Fibroblast of skin of left quadriceps (primary cell): ENCODE results near the gene POU2F1.

ENCODE experiments used
- DNase-seq, 2 experiments: peaks; one replicate each; pipeline ENCODE4 v3.0.0-alpha.2; 2013; ENCODE audit warnings: low read depth in 2 of 2

Gene POU2F1

DNA sequence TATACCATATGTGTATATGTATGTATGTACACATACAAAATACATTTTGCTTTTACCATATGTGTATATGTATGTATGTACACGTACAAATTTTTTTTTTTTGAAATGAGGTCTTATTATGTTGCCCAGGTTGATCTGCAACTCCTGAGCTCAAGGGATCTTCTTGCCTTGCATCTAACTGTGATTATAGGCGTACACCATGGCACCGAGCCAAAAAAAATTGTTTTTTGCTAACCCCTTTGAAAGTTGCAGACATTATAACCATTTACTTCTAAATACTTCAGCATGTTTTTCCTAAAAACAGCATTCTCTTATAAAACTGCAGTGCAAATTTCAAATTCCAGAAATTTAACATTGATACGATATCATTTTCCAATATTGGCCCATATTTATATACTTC, 147.0 kb downstream of the POU2F1 start:
- DNase-seq, result no peak

DNA sequence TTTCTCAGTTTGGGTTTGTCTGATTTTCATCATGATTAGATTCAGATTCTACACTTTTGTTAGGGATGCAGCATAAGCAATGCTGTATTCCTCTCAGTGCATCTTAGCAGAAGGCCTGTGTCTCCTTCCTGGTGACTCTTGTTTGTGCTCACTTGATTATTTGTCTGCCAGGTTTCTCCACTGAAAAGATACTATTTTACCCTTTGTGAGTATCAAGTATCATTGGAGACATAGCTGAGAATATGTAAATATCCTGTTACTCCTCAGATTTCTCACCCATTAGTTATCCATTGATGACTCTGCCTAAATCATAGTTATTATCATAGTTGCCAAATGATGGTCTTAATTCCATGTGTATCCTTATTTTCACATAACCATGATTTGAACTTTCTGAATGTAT, 148.5 kb downstream of the POU2F1 start:
- DNase-seq, result no peak

DNA sequence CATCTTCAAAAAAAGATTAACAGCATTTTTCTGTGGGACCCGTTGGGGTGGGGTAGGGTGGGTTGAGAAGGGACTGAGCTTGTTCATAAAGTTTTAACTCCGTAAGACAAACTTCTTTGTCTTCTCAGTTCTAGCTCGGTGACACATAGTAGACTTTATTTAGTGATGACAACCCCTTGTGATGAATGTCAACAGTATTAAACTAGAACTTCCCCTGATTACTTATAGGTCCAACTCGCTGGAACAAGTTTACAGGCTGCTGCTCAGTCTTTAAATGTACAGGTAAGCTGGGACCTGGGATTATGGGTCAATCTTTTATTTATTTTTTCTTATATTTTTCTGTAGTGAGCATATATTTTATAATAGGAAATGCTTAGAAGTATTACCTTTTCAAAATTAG, 149.2 kb downstream of the POU2F1 start:
- no peak for DNase-seq

DNA sequence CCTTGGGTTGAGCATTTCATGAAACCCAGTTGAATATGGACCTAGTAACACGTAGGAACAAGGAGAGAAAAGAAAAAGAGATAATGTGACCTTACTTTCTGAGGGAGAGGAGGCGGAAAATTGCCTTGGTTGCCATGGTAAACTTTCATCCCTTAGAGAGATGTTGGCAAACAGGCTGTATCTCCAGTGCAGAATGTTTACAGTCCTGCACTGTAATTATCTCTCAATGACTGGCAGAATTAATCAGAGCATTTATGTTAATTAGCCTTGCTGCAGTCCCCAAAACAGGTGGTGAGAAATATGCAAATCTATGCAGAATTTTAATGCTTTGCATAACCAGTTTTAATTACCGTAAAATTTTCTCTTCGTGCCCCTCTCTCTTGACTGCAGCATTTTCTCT, 150.3 kb downstream of the POU2F1 start:
- DNase-seq, result no peak

DNA sequence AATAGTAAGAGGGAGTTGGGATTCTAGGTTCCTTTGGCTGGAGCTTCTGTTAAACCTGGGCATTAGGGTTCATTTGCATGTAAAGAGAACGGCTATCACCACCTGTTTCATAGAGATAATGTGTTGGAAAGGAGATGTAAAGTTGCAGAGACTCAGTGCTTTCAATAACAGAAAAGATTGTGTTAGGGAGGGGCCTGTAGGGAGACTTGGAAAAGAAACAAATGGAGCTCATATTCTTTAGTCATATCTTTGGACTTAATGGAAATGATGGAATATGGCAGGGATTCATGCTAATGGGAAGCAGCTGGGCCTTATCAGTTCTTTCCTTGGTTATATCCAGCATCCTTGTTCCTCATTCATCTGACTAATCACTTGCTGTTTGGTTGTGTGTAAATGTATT, 152.7 kb downstream of the POU2F1 start:
- DNase-seq, result peak; percentile 12 to 18

DNA sequence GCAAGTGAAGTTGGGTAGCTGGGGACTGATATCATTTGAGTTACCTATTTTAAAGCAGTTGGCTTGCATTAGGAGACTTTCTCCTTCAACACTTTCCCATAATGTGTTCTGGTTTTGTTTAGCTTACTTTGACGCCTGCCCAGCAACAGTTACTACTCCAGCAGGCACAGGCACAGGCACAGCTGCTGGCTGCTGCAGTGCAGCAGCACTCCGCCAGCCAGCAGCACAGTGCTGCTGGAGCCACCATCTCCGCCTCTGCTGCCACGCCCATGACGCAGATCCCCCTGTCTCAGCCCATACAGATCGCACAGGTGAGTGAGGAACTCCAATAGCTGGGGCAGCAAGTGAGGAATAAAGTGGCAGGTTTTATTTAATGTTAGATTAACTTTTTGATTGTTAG, 153.3 kb downstream of the POU2F1 start:
- DNase-seq, result no peak

DNA sequence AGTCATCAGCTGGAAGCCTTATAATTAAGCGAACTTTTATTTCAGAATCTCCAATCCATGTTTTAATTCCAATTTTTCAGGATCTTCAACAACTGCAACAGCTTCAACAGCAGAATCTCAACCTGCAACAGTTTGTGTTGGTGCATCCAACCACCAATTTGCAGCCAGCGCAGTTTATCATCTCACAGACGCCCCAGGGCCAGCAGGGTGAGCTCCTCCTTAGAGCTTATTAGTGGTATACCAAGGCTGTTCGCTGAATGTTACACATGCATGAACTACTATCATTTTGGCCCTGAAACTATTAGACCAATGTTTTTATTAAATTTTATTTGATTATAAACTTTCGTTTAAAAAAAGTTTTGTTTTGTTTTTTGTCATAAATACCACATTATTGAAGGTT, 155.3 kb downstream of the POU2F1 start:
- no peak for DNase-seq

DNA sequence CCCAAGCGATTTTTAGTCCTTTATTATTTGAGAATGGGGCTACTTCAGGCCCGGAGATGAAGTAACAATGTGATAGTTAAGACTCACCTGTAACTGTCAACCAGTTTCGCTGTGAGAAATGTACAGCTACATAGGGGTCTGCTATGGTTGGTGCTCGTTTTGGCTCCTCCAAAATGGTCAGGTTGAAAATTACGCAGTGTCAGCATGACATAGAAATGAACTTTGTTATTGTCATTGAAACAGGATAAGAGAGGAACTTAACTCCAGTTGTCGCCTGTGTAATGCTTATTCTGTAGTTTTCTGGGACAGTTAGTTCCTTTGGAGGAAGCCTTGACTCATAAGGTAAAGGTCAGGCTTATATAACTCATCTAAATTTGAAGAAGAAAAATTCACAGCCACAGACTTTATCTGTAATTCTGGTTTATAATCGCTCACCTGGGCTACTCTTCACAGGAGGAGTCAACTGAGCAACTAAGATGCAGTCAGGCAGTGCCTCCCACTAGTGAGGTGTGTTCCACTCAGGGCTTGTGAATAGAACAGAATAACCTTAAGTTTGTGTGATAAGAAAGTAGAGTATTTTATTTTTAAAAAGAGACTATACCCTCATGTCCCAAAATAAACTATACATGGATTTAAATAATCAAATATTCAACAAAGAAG, 166.7 kb downstream of the POU2F1 start:
- no peak for DNase-seq

DNA sequence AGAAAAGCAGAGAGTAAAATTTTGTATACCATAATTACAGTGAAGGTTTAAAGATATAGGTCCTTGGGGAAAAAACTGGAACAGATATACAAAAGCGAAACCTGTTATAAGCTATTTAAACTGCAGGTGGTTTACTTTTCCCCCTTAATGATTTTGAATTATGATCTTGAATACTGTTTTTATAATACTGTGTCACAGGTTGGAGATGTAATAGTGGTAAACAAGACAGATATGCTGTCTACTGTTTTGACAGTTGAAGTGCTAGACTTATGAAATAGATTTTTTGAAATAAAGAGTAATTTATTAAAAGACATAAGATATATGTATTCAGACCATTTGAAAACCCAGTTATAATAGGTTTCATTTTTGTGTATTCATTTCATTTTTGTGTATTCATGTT, 168.3 kb downstream of the POU2F1 start:
- no peak for DNase-seq

DNA sequence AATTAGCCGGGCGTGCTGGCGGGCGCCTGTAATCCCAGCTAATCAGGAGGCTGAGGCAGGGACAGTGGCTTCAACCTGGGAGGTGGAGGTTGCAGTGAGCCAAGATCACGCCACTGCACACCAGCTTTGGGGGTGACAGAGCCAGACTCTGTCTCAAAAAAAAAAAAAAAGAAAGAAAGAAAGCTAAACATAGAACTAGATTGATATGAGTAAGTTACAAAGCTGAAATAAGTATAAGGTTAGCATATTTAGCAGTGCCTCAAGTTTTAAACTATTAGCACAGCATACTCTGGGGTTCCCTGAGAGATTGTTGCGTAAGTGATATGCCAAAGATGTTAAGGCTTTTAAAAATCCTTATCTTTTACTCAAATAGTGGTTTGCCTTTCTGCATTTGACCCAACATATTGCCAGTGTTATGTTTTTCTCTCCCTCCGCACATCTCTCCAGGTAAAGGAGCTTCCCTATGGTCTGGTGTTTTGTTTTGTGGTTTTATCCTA, 171.6 kb downstream of the POU2F1 start:
- DNase-seq, result no peak

DNA sequence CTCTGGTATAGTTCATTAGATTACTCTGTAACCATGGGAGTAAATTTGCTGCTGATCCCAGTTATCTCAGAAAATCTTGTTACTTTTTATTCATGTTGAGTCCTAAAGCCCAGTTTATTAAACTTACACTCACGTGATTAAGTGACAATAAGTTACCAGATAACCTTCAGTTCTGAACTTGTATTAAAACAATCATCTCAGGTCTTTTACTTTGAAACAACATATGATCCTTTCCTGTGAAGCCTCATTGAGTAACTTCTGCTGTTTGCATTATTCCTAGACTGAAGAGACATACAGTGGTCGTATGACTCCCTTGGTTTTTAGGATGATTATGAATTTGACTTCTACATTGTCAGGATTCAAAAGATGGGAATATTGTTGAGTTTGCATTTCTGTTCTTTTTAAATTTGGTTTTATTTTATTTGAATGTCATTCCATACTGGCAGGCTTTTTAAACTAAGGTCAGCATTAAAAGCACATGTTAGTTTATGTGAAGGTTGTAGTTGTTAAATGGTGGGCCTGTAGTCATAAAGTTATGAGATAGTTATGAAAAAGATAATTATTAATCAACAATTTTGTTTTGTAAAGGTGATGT, 179.8 kb downstream of the POU2F1 start:
- DNase-seq, result no peak

DNA sequence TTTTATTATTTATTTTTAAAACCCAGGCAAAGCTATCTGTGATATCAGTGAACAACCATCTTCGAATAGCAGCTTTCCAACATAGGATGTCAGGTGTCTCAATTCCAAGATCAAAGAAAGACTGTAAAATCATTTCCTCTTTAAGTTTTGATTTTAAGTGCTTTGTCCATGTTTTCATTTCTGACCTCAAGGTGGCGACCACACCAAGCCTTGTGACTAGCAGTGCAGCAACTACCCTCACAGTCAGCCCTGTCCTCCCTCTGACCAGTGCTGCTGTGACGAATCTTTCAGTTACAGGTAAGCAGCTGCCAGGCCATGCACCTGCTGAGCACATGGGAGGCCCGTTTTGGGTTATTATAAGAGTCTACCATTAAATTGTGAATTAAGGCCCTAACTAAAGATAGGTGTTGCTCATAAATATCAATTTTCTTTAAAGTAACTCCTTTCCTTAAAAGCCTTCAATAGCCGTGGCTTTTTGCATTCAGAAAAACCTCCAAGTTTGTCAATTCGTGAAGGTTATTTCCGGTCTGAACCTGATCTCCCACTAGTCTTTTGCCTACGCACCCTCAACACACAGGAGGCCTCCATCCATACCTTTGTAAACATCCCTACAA, 180.7 kb downstream of the POU2F1 start:
- no peak for DNase-seq

DNA sequence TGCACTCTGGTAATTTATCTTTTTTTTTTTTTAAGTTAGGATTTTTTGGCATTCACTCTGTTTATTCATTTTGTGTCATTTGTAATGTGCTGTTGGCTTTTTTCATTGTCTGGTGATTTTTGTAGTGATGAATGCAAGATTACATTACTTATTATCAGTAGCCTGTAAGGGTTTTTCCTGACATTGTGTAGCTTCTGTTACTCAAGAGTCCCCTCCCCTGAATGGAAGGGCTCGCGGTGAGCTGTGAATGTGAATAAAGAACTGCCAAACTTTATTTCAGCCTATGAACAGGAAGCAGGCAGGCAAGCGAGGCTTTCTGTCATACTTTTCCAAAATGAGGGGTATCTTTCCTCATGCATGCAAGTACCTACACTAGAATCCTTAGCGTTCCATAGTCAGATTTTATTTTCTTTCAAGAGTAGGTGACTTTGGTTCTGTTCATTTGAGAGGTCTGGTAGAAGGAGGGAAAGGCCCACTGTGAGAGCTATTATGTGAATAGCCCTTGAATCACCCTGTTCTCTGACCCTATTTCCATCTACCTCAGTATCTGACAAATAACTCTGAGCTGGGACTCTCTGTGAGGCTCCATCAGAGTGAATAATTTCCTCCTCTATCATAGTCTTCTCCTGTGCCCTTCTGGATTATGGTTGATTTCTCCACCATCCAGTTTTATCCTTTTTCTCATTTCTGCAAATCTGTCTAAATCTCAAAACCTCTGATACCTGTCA, 183.6 kb downstream of the POU2F1 start:
- no peak for DNase-seq

DNA sequence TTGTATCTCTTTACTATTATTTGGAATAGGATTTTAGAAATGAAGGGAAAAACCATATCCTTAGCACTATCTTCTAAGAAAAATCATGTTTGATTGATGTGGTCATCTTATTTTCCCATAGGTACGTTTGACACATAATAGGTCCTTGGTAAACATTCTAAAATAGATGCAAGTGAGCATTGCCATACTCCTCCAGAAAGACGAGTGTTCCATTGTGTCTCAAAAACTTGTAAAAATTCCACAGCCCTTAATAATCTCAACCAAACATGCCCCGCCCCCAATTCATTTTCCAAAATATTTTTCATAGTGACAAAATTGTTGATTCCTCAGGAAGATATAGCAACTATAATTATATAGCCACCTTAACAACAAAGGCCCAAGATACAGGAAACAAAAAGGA, 184.2 kb downstream of the POU2F1 start:
- no peak for DNase-seq

DNA sequence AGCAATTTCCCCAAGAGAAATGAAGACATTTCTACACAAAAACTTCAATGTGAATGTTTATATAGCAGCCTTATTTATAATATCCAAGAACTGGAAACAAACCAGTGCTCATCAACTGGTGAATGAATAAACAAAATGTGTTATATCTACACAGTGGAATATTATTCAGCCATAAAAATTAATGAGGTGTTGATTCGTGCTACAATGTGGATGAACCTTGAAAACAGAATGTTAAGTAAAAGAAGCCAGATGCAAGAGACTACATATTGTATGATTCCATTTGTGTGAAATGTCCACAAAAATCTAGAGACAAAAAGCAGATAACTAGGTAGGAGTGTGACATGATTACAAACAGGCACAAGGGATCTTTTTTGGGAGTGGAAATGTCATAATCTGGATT, 187.7 kb downstream of the POU2F1 start:
- DNase-seq, result no peak

DNA sequence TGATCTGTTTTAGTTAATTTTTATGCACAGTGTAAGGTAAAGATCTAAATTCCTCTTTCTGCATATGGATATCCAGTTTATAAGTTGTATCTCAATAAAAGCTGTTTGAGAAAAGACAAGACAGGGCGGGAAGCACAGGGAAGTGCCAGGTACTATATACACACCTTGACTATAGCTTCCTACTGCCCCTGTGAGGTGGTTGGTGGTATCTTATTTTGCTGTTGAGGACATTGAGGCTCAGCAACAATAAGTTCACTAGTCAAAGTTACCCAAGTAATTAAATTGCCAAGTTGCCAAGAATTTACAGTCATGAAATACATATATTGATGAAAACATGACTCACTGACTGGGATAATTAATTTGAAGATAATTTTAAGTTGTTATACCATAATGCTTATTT, 188.5 kb downstream of the POU2F1 start:
- DNase-seq, result no peak

DNA sequence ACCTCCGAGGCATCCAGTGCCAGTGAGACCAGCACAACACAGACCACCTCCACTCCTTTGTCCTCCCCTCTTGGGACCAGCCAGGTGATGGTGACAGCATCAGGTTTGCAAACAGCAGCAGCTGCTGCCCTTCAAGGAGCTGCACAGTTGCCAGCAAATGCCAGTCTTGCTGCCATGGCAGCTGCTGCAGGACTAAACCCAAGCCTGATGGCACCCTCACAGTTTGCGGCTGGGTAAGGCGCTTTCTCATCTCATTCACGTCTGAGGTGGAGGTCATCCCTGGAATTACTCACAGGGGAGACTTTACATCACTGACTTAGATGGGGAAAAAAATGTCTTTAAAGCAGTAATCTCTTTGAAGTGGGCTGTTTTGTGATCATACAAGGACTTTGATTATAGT, 191.4 kb downstream of the POU2F1 start:
- no peak for DNase-seq

DNA sequence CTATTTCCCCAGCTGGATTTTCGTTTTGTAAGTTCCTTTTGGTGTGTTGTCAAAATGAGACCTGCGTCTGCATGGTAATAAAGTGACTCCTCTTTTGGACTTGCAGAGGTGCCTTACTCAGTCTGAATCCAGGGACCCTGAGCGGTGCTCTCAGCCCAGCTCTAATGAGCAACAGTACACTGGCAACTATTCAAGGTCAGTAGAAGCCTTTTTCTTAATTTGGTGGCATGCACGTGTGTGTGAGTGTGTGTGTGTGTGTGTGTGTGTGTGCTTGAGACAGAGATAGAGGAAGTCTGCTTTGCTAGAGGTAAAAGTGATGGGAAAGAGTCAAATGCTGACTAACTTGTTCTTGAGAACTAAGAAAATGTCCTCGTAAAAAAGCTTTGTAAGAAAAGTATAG, 192.2 kb downstream of the POU2F1 start:
- DNase-seq, result no peak

DNA sequence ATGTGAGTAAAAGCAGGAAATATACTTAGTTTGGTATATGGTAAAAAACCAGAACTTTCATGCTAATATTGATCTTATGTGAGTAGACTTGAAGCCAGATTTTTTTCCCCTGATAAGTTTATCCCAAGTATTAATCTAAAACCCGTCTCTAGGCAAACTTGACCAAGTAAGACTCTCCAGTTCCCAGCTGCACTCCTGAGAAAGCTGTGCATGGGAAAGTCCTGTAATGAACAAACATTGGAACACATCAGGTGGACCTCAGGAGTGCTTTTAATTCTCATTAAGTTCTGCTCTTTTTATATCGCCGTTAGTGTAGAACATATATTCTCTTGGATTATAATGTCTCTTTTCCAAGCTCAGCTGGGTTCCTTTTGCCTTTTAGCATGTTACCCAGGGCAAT, 192.6 kb downstream of the POU2F1 start:
- no peak for DNase-seq

DNA sequence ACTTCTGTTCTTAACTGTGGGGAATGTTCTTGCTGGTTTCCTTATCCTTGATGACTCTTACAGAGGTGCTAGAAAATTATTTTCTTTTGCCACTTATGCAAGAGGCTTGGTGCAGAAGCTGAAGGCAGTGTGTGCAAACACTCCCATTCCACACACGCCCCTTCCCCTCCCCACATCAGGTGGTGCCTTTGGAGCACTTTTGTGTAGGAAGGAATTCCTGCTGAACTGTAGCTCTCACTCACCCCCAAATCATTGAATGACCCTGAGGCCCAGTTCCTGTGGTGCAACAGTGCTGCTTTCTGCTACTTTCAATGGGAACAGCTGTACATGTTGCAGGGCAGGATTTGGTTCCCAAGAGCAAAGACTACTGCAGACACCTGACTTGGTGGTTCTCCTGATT, 195.8 kb downstream of the POU2F1 start:
- no peak for DNase-seq

DNA sequence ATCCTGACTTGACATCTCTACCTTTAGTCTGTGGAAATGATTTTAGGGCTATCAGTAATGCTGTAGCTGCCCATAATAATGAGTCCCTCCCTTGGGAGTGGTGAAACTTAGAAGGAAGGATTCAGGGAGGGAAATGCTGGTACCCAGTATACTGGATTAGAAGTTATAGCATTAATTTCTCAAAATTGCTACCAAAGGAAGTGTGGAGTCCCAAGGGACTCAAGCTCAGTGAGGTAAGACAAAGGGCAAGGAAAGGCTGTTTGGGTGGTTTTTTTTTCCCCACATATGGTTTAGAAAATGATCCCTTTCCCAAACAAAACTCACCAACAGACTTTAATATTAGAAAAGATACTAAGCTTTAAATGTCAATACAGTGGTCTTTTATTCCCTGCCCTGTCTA, 197.7 kb downstream of the POU2F1 start:
- DNase-seq, result no peak

DNA sequence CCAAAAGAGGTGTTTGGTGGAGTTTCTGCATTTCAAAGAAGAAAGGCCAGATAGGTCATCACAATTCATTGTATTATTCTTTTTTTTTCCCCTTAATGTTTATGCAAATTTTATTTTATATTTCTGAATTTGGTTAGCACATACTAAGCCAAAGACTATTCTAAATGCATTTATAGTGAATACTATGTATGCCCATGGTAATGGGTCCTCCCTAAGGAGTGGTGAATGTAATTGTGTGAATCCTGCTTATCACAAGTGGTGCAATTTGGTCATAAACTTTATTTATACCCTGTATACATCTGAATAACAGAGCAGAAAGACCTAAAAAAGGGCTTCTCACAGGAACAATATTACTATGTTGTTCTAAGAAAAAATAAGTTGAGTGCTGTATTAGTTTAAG, 198.6 kb downstream of the POU2F1 start:
- no peak for DNase-seq

DNA sequence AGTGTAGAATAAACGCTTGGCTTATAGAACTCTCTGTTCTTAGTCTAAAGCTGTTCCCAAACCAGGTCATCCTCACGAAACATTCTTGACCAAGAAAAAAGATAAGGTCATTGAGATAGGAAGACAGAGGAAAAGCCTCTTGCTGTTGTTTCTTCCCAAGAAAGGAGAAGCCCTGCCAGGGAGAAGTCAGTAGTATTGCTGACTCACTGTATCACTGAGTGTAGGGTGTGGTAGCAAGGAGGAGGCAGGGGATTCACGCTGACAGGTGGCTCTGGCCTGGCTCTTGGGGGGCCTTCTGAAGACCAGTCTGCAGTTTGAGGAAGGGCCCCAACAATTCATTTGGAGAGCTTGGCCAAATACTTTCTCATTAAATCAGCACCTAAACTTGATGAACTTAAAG, 199.8 kb downstream of the POU2F1 start:
- no peak for DNase-seq
